ENCODE data around the gene TRPM5.
"Not testable (repeated sequence)": the region's sequence is repeated elsewhere in the genome, so short reads cannot be mapped to it uniquely, and the experiment has no call there.

Gene TRPM5

GRCh38 chr11:2443881-2444820, at the start of gene TRPM5:
Gene TRPM5, minus strand, starts transcription at chr11:2444514. Its CDS starts 21,478 bp downstream, at chr11:2423036.
- DNase-seq, result no peak

GRCh38 chr11:2489083-2489482, 44.8 kb upstream of the TRPM5 start:
- DNase-seq, result no peak

- DNase-seq, result no peak
Measured at GRCh38 chr11:2488004-2488403, 43.7 kb upstream of the TRPM5 start.

- DNase-seq, result no peak
Measured at GRCh38 chr11:2484576-2485125, 40.3 kb upstream of the TRPM5 start.

GRCh38 chr11:2483426-2483825, 39.1 kb upstream of the TRPM5 start:
- DNase-seq, result no peak

- DNase-seq, result no peak
Measured at GRCh38 chr11:2482745-2483144, 38.4 kb upstream of the TRPM5 start.

GRCh38 chr11:2482204-2482603, 37.9 kb upstream of the TRPM5 start:
- no peak for DNase-seq

GRCh38 chr11:2481253-2481652, 36.9 kb upstream of the TRPM5 start:
- no peak for DNase-seq

GRCh38 chr11:2480874-2481220, 36.5 kb upstream of the TRPM5 start:
- no peak for DNase-seq

- not testable (repeated sequence) for DNase-seq
Measured at GRCh38 chr11:2480067-2480873, 36.0 kb upstream of the TRPM5 start.

GRCh38 chr11:2477936-2478335, 33.6 kb upstream of the TRPM5 start:
- no peak for DNase-seq

- no peak for DNase-seq
Measured at GRCh38 chr11:2477254-2477653, 32.9 kb upstream of the TRPM5 start.

GRCh38 chr11:2475136-2475918, 31.0 kb upstream of the TRPM5 start:
- DNase-seq, result no peak

- no peak for DNase-seq
Measured at GRCh38 chr11:2474059-2474901, 30.0 kb upstream of the TRPM5 start.

- no peak for DNase-seq
Measured at GRCh38 chr11:2473361-2474058, 29.2 kb upstream of the TRPM5 start.

- DNase-seq, result no peak
Measured at GRCh38 chr11:2472428-2473186, 28.3 kb upstream of the TRPM5 start.

- DNase-seq, result no peak
Measured at GRCh38 chr11:2471804-2472096, 27.4 kb upstream of the TRPM5 start.

- DNase-seq, result no peak
Measured at GRCh38 chr11:2471048-2471803, 26.9 kb upstream of the TRPM5 start.

- DNase-seq, result no peak
Measured at GRCh38 chr11:2470495-2470894, 26.2 kb upstream of the TRPM5 start.

All from GOT3 (cell line).